OCI-LY7 (cell line): ENCODE data around the gene KIF13A.

Source experiments
- CTCF ChIP-seq: fragments of 200-600 bp; sonication (generic); conservative IDR thresholded peaks from 2 replicates; pipeline ENCODE4 v1.5.1; 2014; ENCODE audit warnings: mild to moderate bottlenecking, antibody characterized with exemption, low read length, moderate library complexity, mixed read lengths
- EZH2phosphoT487 ChIP-seq: fragments of 200-600 bp; sonication (generic); IDR thresholded peaks from 2 replicates; pipeline ENCODE4 v1.6.1; 2018; ENCODE audit warnings: low read depth, borderline replicate concordance, mild to moderate bottlenecking, mixed run types, antibody characterized with exemption, low read length, moderate library complexity, mixed read lengths

GRCh38 chr6:17871189-17871519 lies 116.3 kb downstream of the KIF13A start:
- TF ChIP-seq CTCF (no peak), EZH2phosphoT487 (no peak)
